ENCODE measurements around the gene BEAN1.

Gene BEAN1

DNA sequence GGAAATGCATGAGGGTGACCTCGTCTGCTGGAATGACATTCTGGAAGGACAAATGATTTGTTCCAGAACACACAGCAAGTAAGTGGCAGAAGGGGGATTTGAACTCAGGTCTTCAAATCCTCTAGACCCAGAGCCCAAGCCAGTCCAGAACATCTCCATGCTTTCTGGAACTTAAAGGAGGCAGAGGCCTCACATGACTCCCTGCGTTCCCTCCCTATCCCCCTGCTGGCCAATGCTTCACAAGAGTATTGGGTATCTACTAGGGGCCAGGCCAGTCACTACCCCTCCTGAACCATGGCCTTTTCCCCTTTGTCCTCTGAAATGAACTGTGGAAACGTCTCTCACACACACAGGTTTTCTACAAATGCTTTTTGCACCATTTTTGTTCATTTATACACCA is 7.6 kb upstream of the BEAN1 start:
- no peak for DNase-seq (ENCODE audit: low read depth)

GRCh38 chr16:66420396-66420795 is 6.7 kb upstream of the BEAN1 start:
- DNase-seq (ENCODE audit: low read depth) = no peak

GRCh38 chr16:66421891-66422290 is 5.2 kb upstream of the BEAN1 start:
- no peak for DNase-seq (ENCODE audit: low read depth)

DNA sequence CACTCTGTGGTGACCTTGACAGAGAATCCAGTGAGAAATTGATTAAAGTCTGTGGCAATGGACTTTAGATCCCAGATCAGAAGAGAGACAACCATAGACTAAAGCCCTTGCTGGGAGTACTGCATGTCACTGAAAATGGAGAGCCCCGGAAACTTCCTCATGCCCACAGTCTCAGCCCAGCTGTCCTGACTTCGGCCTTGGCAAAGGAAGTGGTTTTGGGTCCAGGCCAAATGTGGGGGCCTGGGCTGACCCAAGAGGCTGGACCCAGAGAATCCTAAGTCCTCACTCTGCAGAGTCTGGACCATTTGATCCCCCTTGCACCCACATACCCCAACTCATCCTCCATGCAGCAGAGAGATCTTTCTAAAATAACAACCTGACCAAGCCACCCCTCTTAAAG is 4.7 kb upstream of the BEAN1 start:
- no peak for DNase-seq (ENCODE audit: low read depth)

DNA sequence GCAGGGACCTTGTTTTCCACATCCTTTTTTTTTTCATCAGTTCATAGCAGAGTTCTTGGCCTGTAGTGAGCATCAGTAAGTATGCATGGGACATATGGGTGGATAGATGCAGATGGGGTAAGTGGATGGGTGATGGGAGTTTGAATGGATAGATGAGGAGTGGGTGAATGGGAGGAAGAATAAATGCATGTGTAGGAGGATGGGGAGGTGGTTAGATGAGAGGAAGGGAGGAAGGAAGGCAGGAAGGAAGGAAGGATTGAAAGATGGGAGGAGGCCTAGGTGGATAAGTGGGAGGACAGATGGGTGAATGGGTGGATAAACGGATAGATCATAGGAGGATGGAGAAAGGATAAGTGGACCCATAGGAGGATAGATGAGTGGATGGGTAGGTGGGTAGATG is 3.9 kb upstream of the BEAN1 start:
- no peak for DNase-seq (ENCODE audit: low read depth)

DNA sequence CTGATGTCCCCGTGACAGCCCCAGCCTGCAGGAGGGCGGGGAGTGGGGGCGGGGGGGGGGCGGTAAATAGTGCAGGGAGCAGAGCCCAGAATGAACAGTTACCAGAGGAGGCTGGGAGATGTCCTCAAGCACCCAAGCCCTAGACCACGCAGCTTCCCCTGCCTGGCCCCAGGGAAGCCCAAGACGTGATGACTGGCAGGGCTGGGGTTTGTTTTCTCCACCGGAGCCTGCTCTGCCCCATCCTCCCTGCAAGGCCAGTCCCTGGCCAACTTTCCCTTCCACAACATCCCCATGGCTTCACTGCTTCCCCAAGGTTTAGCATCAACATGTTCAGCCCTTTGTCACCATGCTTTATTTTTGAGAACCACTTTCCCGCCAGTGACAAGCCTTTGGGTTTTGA is 1.4 kb upstream of the BEAN1 start:
- no peak for DNase-seq (ENCODE audit: low read depth)

GRCh38 chr16:66426112-66427035 is 721 bp upstream of the BEAN1 start:
- no peak for DNase-seq (ENCODE audit: low read depth)

GRCh38 chr16:66427871-66428681 is 981 bp downstream of the BEAN1 start:
- no peak for DNase-seq (ENCODE audit: low read depth)

GRCh38 chr16:66428682-66429251 is 1.7 kb downstream of the BEAN1 start:
- DNase-seq (ENCODE audit: low read depth) = no peak

DNA sequence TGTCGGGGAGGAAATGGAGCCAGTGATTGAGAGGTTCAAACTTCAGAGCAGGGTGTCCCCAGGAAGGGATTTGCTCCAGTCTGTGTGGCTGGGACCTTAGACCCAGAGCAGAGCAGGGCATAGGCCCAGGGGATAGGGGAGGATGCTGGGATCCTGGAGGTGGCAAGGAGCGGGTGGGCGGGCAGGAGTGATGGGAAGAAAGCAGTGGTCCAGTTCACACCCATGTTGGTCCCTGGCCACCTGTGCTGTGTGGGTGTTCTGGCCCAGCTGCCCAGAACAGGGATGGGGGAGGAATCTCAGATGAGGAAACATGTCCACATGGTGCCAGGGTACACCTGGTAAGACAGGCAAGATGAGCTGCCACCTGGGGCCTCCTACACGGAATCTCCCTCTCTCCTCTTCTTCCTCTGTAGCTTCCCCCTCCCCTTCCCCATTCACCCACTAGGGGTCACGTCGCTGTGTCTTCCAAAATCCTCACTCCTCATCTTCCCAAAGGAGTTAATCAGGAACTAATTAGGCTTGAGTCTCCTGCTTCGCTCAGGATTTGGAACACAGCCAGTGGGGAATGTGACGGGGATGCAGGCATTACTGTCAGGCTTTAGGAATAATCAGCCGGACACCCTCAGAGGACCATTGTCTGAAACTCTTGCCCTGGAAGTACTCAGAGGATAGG is 2.3 kb downstream of the BEAN1 start:
- DNase-seq (ENCODE audit: low read depth) = no peak

DNA sequence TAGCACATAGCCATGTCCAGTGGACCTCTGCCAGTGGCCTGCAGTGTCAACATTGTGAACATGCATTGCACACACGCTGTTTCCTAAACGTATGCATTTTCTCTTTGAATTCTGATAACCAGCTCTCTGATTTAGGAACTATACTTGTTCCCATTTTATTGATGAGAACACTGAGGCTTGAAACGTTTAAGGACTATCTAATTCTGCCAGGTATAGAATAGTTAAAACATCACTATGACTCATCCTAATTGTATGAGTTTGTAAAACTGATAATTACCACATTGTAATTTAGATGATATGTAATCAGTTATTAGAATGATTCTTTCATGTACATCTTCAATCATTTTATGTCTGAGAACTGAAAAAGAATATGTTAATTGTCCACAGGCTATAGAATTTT is 3.1 kb downstream of the BEAN1 start:
- DNase-seq (ENCODE audit: low read depth) = no peak

- no peak for DNase-seq (ENCODE audit: low read depth)
These were observed 4.7 kb downstream of the BEAN1 start for GRCh38 chr16:66431760-66432159.

GRCh38 chr16:66432429-66432828 is 5.3 kb downstream of the BEAN1 start:
- DNase-seq (ENCODE audit: low read depth) = no peak

- no peak for DNase-seq (ENCODE audit: low read depth)
These were observed 7.7 kb downstream of the BEAN1 start for GRCh38 chr16:66434619-66435430.

DNA sequence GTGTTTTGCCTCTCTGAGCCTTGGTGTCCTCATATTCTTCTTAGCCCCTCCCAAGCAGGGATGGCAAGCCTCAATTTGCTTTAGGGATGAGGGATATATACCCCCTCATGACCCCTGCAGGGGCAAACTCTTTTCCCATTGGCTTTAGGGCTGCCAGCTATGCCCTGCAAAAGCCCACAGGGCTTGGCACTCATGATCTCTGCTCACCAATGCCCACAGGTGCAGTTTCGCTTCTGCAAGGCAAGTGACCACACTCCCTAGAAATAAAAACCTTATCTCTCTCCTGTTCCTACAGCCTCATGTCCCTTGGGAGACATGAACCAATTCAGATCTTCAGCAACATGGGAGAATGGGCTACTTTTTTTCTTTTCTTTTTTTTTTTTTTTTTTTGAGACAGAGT is 8.8 kb downstream of the BEAN1 start:
- no peak for DNase-seq (ENCODE audit: low read depth)

- DNase-seq (ENCODE audit: low read depth) = no peak
These were observed 10.4 kb downstream of the BEAN1 start for GRCh38 chr16:66437391-66437945.

DNA sequence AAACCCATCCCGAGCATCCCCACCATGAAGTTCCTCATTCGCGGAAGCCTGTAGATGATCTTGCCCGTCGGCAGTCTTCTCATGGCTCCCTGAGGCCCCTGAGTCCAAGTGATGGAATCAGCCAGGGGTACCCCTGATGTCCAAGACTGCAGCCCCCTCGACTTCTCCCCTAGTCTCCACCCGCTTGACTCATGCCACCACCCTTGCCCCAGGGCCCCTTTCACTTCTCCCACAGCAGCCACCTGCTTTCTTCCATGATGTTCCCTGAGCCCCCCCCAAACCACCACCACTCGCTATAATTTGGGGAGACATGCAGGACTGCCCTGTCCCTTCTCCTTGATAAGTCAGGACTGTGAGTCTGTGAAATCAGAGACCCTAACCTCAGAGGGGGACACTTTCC is 11.4 kb downstream of the BEAN1 start:
- DNase-seq (ENCODE audit: low read depth) = no peak

DNA sequence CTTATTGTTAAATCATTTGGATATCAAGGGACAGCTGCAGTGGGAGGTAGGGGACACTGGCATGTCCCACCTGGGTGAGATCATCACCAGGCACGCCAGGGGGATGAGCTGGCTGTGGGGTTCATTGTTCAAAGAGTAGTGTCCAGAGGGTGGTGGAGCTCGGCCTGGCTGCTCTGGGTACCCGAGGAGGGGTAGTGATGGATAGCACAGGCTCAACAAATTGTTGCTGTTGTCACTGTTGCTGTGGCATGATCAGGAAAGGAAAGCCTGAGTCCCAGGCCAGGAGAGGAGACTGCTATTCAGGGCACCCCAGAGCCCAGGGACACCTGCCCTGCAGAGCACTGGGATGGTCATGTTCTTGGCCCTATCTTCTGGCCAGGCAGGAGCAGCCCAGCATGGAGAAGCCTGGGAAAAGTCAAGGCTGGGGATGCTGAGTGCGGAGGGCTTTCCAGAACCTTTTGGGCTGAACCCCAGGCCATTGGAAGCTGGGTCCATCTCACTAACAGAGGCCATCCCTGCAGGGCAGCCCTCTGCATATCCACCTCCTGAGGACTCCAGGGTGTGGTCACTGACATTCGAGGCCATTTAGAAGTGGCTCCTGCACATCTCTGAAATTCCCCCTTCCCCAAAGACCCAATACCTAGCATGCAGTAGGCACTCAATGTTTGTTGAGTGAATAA is 12.1 kb downstream of the BEAN1 start:
- DNase-seq (ENCODE audit: low read depth) = no peak

DNA sequence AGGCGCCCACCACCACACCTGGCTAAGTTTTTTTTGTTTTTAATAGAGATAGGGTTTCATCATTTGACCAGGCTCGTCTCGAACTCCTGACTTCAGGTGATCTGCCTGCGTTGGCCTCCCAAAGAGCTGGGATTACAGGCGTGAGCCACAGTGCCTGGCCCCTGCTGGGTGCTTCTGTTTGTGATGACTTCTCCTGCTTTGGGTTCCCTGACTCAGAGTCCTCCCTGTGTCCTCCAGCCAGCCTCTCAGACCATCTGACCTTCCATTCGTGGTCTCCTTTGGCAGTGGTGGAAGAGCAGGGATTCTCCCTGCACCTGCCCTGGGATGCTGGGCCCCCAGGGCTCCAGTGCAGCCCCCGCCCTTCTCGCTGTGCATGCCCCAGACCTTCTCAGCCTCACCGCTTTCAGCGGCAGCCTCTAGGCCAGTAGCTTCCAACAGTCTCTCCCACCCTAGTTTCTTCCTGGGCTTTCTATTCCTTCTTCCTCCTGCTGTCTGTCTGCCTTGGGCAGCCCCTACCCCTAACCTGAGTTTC is 13.2 kb downstream of the BEAN1 start:
- DNase-seq (ENCODE audit: low read depth) = no peak

GRCh38 chr16:66440970-66441369 is 13.9 kb downstream of the BEAN1 start:
- DNase-seq (ENCODE audit: low read depth) = no peak
